DOHH2 (cell line): Measurements from ENCODE around the gene ITLN1.

Experiments used
- H3F3A ChIP-seq: fragments of 200-600 bp; sonication (generic), shearing (Covaris generic); 2 replicates; pipeline ENCODE4 v1.6.0; 2016; ENCODE audit warnings: antibody characterized with exemption, mild to moderate bottlenecking; ENCODE audit not compliant: control insufficient read depth, insufficient read depth
- H3K27ac ChIP-seq: fragments of 200-600 bp; sonication (generic); 2 replicates; pipeline ENCODE4 v1.5.1; 2014; ENCODE audit warnings: low read depth, mild to moderate bottlenecking, low read length, moderate library complexity
- H3K27me3 ChIP-seq: fragments of 200-600 bp; sonication (generic); 2 replicates; pipeline ENCODE4 v1.6.1; 2014; ENCODE audit warnings: mild to moderate bottlenecking, low read length, mixed read lengths; ENCODE audit not compliant: control insufficient read depth
- H3K36me3 ChIP-seq: fragments of 200-600 bp; sonication (generic); 2 replicates; pipeline ENCODE4 v1.6.1; 2014; ENCODE audit warnings: mild to moderate bottlenecking, low read length, moderate library complexity, mixed read lengths; ENCODE audit not compliant: control insufficient read depth
- H3K4me1 ChIP-seq: fragments of 200-600 bp; sonication (generic); 2 replicates; pipeline ENCODE4 v1.6.1; 2014; ENCODE audit warnings: mild to moderate bottlenecking, low read length, mixed read lengths; ENCODE audit not compliant: control insufficient read depth
- H3K4me2 ChIP-seq: fragments of 200-600 bp; sonication (generic); 2 replicates; pipeline ENCODE4 v1.6.0; 2014; ENCODE audit warnings: mild to moderate bottlenecking, low read length, moderate library complexity
- H3K4me3 ChIP-seq: fragments of 200-600 bp; sonication (generic); 2 replicates; pipeline ENCODE4 v1.5.1; 2014; ENCODE audit warnings: mild to moderate bottlenecking, low read length, mixed read lengths
- H3K79me2 ChIP-seq: fragments of 200-600 bp; sonication (generic); 2 replicates; pipeline ENCODE4 v1.6.1; 2014; ENCODE audit warnings: mild to moderate bottlenecking, low read length, mixed read lengths; ENCODE audit not compliant: control insufficient read depth
- H3K9me2 ChIP-seq: fragments of 200-600 bp; sonication (generic); replicated peaks from 2 replicates; pipeline ENCODE4 v1.6.1; 2014; ENCODE audit warnings: mild to moderate bottlenecking, low read length, mixed read lengths; ENCODE audit not compliant: control insufficient read depth
- H3K9me3 ChIP-seq: fragments of 200-600 bp; sonication (generic); 2 replicates; pipeline ENCODE4 v1.6.1; 2014; ENCODE audit warnings: antibody characterized with exemption, low read length, mixed read lengths; ENCODE audit not compliant: control insufficient read depth, insufficient read depth
- H4K20me1 ChIP-seq: fragments of 200-600 bp; sonication (generic); 2 replicates; pipeline ENCODE4 v1.6.0; 2014; ENCODE audit warnings: low read depth, mild to moderate bottlenecking, antibody characterized with exemption, low read length, moderate library complexity; ENCODE audit not compliant: control insufficient read depth, insufficient read depth
- EZH2phosphoT487 ChIP-seq: fragments of 200-600 bp; sonication (generic); IDR thresholded peaks from 2 replicates; pipeline ENCODE4 v1.6.1; 2017; ENCODE audit warnings: borderline replicate concordance, mild to moderate bottlenecking, antibody characterized with exemption, low read length, moderate library complexity, mixed read lengths
- TF ChIP-seq, protein P1 (sequence below): fragments of 200-600 bp; sonication (generic); IDR thresholded peaks from one replicate; pipeline ENCODE4 v1.5.1; 2014; ENCODE audit warnings: antibody characterized with exemption, mild to moderate bottlenecking, low read depth, low read length; ENCODE audit not compliant: poor library complexity, severe bottlenecking

Gene ITLN1

GRCh38 chr1:160858097-160858496 lies 26.9 kb downstream of the ITLN1 start:
- Histone ChIP-seq H3K9me2 (no peaks in the 10 kb centered on the region), H3K27ac (no peak overlapping the region)
- TF ChIP-seq EZH2phosphoT487, result no peak
- TF ChIP-seq, protein P1, sequence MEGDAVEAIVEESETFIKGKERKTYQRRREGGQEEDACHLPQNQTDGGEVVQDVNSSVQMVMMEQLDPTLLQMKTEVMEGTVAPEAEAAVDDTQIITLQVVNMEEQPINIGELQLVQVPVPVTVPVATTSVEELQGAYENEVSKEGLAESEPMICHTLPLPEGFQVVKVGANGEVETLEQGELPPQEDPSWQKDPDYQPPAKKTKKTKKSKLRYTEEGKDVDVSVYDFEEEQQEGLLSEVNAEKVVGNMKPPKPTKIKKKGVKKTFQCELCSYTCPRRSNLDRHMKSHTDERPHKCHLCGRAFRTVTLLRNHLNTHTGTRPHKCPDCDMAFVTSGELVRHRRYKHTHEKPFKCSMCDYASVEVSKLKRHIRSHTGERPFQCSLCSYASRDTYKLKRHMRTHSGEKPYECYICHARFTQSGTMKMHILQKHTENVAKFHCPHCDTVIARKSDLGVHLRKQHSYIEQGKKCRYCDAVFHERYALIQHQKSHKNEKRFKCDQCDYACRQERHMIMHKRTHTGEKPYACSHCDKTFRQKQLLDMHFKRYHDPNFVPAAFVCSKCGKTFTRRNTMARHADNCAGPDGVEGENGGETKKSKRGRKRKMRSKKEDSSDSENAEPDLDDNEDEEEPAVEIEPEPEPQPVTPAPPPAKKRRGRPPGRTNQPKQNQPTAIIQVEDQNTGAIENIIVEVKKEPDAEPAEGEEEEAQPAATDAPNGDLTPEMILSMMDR, result no peak

DNA sequence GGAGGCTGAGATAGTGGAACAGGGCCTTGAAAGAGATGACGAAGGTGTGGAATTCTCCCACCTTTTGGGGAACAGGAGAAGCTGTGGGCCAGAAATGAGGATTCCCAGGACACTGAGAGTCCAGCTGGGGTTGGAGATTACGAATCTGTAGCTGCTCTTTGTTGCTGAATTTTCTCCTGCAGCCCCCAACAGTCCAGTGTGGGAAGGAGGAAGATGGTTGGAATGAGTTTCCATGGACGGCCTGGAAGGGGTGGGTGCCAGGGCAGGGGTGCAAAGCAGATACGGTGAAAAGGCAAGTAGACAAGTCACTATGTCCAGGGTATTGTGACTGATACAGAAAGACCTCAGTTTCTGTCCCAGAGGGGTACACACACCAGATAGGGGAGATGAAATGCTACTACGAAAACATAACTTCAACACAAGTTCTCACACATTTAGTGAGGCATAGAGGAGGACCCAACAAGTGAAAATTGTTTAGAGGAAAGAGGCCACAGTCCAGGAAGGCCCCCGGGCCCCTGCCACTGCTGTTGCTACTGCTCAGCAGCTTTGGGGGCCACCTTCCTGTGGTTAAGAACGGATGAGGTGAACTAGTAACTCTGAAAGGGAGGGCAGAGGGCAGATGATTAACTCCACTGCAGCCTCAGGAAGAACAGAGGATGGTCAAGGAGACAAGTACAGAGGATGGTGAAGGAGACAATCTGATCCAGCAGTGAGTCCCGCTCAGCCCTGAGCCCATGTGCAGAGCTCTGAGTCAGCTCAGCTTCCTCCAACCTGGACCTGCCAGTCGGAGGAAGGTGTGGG lies 29.6 kb downstream of the ITLN1 start:
- Histone ChIP-seq H3K9me2 (no peaks in the 10 kb centered on the region), H3K4me1 (no peaks in the 10 kb centered on the region), H3K36me3 (no peaks in the 10 kb centered on the region), H3K4me3 (no peak overlapping the region), H3K9me3 (no peaks in the 10 kb centered on the region), H3F3A (no peaks in the 10 kb centered on the region), H4K20me1 (no peaks in the 10 kb centered on the region), H3K27ac (no peak overlapping the region), H3K79me2 (no peaks in the 10 kb centered on the region), H3K4me2 (no peak overlapping the region), H3K27me3 (peaks cover 18% of the 10 kb centered on the region)
- TF ChIP-seq, protein P1, result no peak
- TF ChIP-seq EZH2phosphoT487, result no peak

More at GRCh38 chr1:160858097-160858496, 26.9 kb downstream of the ITLN1 start:
- Histone ChIP-seq H3K79me2 (no peaks in the 10 kb centered on the region), H3K4me3 (no peak overlapping the region), H3K36me3 (no peaks in the 10 kb centered on the region), H3K4me2 (no peak overlapping the region), H3F3A (no peaks in the 10 kb centered on the region), H3K9me3 (no peaks in the 10 kb centered on the region), H3K4me1 (no peaks in the 10 kb centered on the region), H4K20me1 (no peaks in the 10 kb centered on the region), H3K27me3 (peaks cover 23% of the 10 kb centered on the region)

GRCh38 chr1:160853754-160854153 lies 31.2 kb downstream of the ITLN1 start:
- TF ChIP-seq, protein P1, result no peak
- no peak for TF ChIP-seq EZH2phosphoT487
- Histone ChIP-seq H3K9me2 (no peaks in the 10 kb centered on the region), H3K36me3 (no peaks in the 10 kb centered on the region), H3K27me3 (peaks cover 18% of the 10 kb centered on the region), H4K20me1 (no peaks in the 10 kb centered on the region), H3K4me1 (no peaks in the 10 kb centered on the region), H3K4me2 (no peak overlapping the region), H3K27ac (no peak overlapping the region), H3F3A (no peaks in the 10 kb centered on the region), H3K79me2 (no peaks in the 10 kb centered on the region), H3K4me3 (no peak overlapping the region), H3K9me3 (no peaks in the 10 kb centered on the region)
